HepG2 (cell line): Measurements from ENCODE around the gene IRF5. TPM values are rescaled to one million over a fixed set of nuclear protein-coding genes. Genes with fewer than 3 reads are reported as not detected.

ENCODE experiments used
- ATAC-seq: fragments of 200-7000 bp; cut with Tn5 transposase; 3 replicates; pipeline ENCODE4 v1.9.1; 2020; ENCODE audit warnings: mild to moderate bottlenecking, moderate library complexity
- BruUV-seq: library from RNA; stranded (reverse); fragments of 400-500 nt; replicated peaks from 2 replicates; lab custom pipeline; 2021; lab: Mats Ljungman, UMichigan
- CTCF ChIA-PET: fragments of 300-600 bp; formaldehyde crosslinking; extraction: SDS; loops from one replicate; lab custom pipeline; 2021; ENCODE audit warnings: low total read pairs, inconsistent platforms, low intra/inter-chr PET ratio; lab: Yijun Ruan, JAX
- POLR2A ChIA-PET: fragments of 350-600 bp; sonication (Branson Sonifier 250); formaldehyde crosslinking; loops from one replicate; lab custom pipeline; 2020; ENCODE audit warnings: antibody characterized with exemption, inconsistent platforms; lab: Yijun Ruan, JAX
- DNase-seq: peaks from one replicate; pipeline ENCODE4 v3.0.0-alpha.2; 2015; ENCODE audit warnings: low spot score
- FAIRE-seq: peaks from 3 replicates; lab custom pipeline; 2011; peaks lifted over from hg19 to GRCh38; lab: Jason Lieb, UNC
- H2AFZ ChIP-seq: one replicate; pipeline ENCODE4 v1.6.1; 2011; ENCODE audit warnings: low read length, inconsistent platforms
- H3K27ac ChIP-seq: fragments of 300-600 bp; 3 replicates; pipeline ENCODE4 v1.8.0; 2011; ENCODE audit warnings: mixed run types, mild to moderate bottlenecking, mixed read lengths, low read length, inconsistent platforms; ENCODE audit not compliant: insufficient read depth; ENCODE audit errors: extremely low read length
- H3K27me3 ChIP-seq, 2 experiments: fragments of 200-600 bp in 1 of 2; 2 replicates in 1 of 2; 3 replicates in 1 of 2; pipeline versions ENCODE4 v1.6.0 to v1.8.0; 2011; ENCODE audit warnings: low read length in 2 of 2, mild to moderate bottlenecking in 2 of 2, moderate library complexity in 2 of 2, inconsistent platforms in 1 of 2; ENCODE audit not compliant: insufficient read depth in 2 of 2, control insufficient read depth in 1 of 2
- H3K36me3 ChIP-seq, 2 experiments: fragments of 200-600 bp in 1 of 2; replicated peaks in 1 of 2; 2 replicates in 1 of 2; 3 replicates in 1 of 2; pipeline versions ENCODE4 v1.5.1 to v1.8.0; 2011; ENCODE audit warnings: low read length in 2 of 2, inconsistent platforms in 1 of 2; ENCODE audit not compliant: insufficient read depth in 2 of 2, control insufficient read depth in 1 of 2
- H3K4me1 ChIP-seq: 2 replicates; pipeline ENCODE4 v1.5.1; 2012; ENCODE audit warnings: low read length, inconsistent platforms; ENCODE audit not compliant: insufficient read depth
- H3K4me2 ChIP-seq: 2 replicates; pipeline ENCODE4 v1.6.0; 2011; ENCODE audit warnings: low read depth, low read length, inconsistent platforms
- H3K4me3 ChIP-seq, 3 experiments: fragments of 200-600 bp in 1 of 3; sonication (generic), shearing (Covaris generic) in 1 of 3; replicated peaks in 1 of 3; 2 replicates each; pipeline ENCODE4 v1.5.1; 2011 to 2016; ENCODE audit warnings: low read length in 3 of 3, inconsistent platforms in 2 of 3, low read depth in 2 of 3, mild to moderate bottlenecking in 2 of 3, control low read depth in 1 of 3, mixed read lengths in 1 of 3; ENCODE audit not compliant: insufficient read depth in 1 of 3
- H3K79me2 ChIP-seq: one replicate; pipeline ENCODE4 v1.6.1; 2011; ENCODE audit warnings: low read length, inconsistent platforms; ENCODE audit not compliant: insufficient read depth
- H3K9ac ChIP-seq: 2 replicates; pipeline ENCODE4 v1.6.0; 2011; ENCODE audit warnings: mild to moderate bottlenecking, low read depth, low read length, inconsistent platforms; ENCODE audit not compliant: insufficient read depth
- H3K9me3 ChIP-seq: 2 replicates; pipeline ENCODE4 v1.5.1; 2012; ENCODE audit warnings: mild to moderate bottlenecking, low read length
- H4K20me1 ChIP-seq: 2 replicates; pipeline ENCODE4 v1.6.0; 2011; ENCODE audit warnings: inconsistent platforms, mild to moderate bottlenecking, low read length, moderate library complexity; ENCODE audit not compliant: insufficient read depth
- AHR ChIP-seq: IDR thresholded peaks from 2 replicates; pipeline ENCODE4 v1.6.1; 2018; ENCODE audit warnings: missing genetic modification reagents, missing compliant biosample characterization
- ARID3A ChIP-seq: IDR thresholded peaks from 2 replicates; pipeline ENCODE4 v1.6.1; 2012; ENCODE audit warnings: low read depth, low read length, improper control_type of control experiment
- ATM ChIP-seq: fragments of 450-650 bp; IDR thresholded peaks from 2 replicates; pipeline ENCODE4 v1.7.1; 2017; ENCODE audit warnings: mild to moderate bottlenecking, borderline replicate concordance
- ELF4 ChIP-seq: sonication (generic); formaldehyde crosslinking; IDR thresholded peaks from 2 replicates; pipeline ENCODE4 v1.5.0; 2020; ENCODE audit warnings: missing genetic modification reagents, mild to moderate bottlenecking, moderate library complexity, borderline replicate concordance
- KDM1A ChIP-seq: IDR thresholded peaks from 2 replicates; pipeline ENCODE4 v1.6.1; 2016; ENCODE audit warnings: missing compliant biosample characterization
- REL ChIP-seq: sonication (generic); formaldehyde crosslinking; conservative IDR thresholded peaks from 2 replicates; pipeline ENCODE4 v1.8.0; 2022; ENCODE audit warnings: mild to moderate bottlenecking, missing genetic modification reagents, moderate library complexity
- REPIN1 ChIP-seq: sonication (generic); formaldehyde crosslinking; IDR thresholded peaks from 2 replicates; pipeline ENCODE4 v1.8.0; 2022; ENCODE audit warnings: missing genetic modification reagents, low read depth, mild to moderate bottlenecking, borderline replicate concordance
- SALL1 ChIP-seq: sonication (generic); formaldehyde crosslinking; IDR thresholded peaks from 2 replicates; pipeline ENCODE4 v1.8.0; 2022; ENCODE audit warnings: mild to moderate bottlenecking, missing genetic modification reagents
- SMYD3 ChIP-seq: sonication (generic); formaldehyde crosslinking; IDR thresholded peaks from 2 replicates; pipeline ENCODE4 v1.8.1; 2023; ENCODE audit warnings: mild to moderate bottlenecking, missing genetic modification reagents
- SRSF1 ChIP-seq: fragments of 200-400 bp; formaldehyde crosslinking; optimal IDR thresholded peaks from 2 replicates; pipeline ENCODE3; 2017; ENCODE audit warnings: mild to moderate bottlenecking, low read depth, low read length, moderate library complexity
- SRSF4 ChIP-seq: fragments of 200-400 bp; formaldehyde crosslinking; IDR thresholded peaks from one replicate; pipeline ENCODE4 v1.6.1; 2018; ENCODE audit warnings: mild to moderate bottlenecking, low read depth, low read length, moderate library complexity; ENCODE audit not compliant: poor library complexity, severe bottlenecking
- TEAD2 ChIP-seq: sonication (generic); formaldehyde crosslinking; IDR thresholded peaks from 2 replicates; pipeline ENCODE4 v1.9.0; 2021; ENCODE audit warnings: missing genetic modification reagents
- YY1 ChIP-seq: IDR thresholded peaks from 2 replicates; pipeline ENCODE4 v1.6.1; 2011; ENCODE audit warnings: low read length, low read depth, moderate library complexity, mild to moderate bottlenecking; ENCODE audit not compliant: insufficient read depth, insufficient replicate concordance
- ZNF20 ChIP-seq: sonication (generic); formaldehyde crosslinking; IDR thresholded peaks from 2 replicates; pipeline ENCODE4 v1.4.0; 2020; ENCODE audit warnings: mild to moderate bottlenecking, moderate library complexity, missing genetic modification reagents
- ZNF329 ChIP-seq: sonication (generic); formaldehyde crosslinking; IDR thresholded peaks from 2 replicates; pipeline ENCODE4 v1.9.0; 2021; ENCODE audit warnings: low read depth, mild to moderate bottlenecking, missing genetic modification reagents
- ZSCAN9 ChIP-seq: IDR thresholded peaks from 2 replicates; pipeline ENCODE4 v1.6.1; 2016; ENCODE audit warnings: borderline replicate concordance
- WGBS: methylation state at CpG from one replicate; pipeline ENCODE4 v1.1.6; 2017; ENCODE audit warnings: low lambda C conversion rate; 5-methylcytosine and 5-hydroxymethylcytosine counted together
- in situ Hi-C: cut with HindIII; loops from 2 replicates; pipeline ENCODE4 v1.10.0; 2017; ENCODE audit warnings: low pct_unique_long_range_greater_than_20kb; ENCODE audit not compliant: extremely low pct_ligation_motif_present
- intact Hi-C: fragments of 100-400 bp; cut with micrococcal nuclease; formaldehyde crosslinking; loops from one replicate; pipeline ENCODE4 v1.10.0; 2022; ENCODE audit not compliant: unreplicated experiment
- polyA plus RNA-seq, 8 experiments: library from polyadenylated mRNA; depleted of rRNA in 3 of 8; stranded (reverse) in 7 of 8; unstranded in 1 of 8; fragments of >200 nt; fragmentation: Illumina TruSeq in 4 of 8; extraction: Trizol in 4 of 8; gene quantifications; 2 replicates each; pipeline versions ENCODE4 v1.2.1 to v1.2.3, GENCODE V29; 2011 to 2016; ENCODE audit warnings: low read depth in 4 of 8, missing spikeins in 1 of 8, mixed read lengths in 1 of 8; ENCODE audit not compliant: insufficient read depth in 1 of 8
- total RNA-seq, 5 experiments: library from RNA; depleted of rRNA; stranded (reverse); fragments of >200 nt; fragmentation: Illumina TruSeq; extraction: Trizol; gene quantifications; 2 replicates each; pipeline ENCODE4 v1.2.3, GENCODE V29; 2016; ENCODE audit warnings: low read depth in 1 of 5
- TF ChIP-seq, protein P1 (sequence below): sonication (generic); formaldehyde crosslinking; IDR thresholded peaks from 2 replicates; pipeline ENCODE4 v1.5.0; 2020; ENCODE audit warnings: missing genetic modification reagents

The IRF5 gene
- total and polyA plus RNA-seq, 2 of the 13 experiments (the other 11 are each of a cell fraction or from before 2014, with no cell fraction given) = 2.0 to 2.9 TPM

- no TSS peak for BruUV-seq
Observed at GRCh38 chr7:128893251-128894100, 44.3 kb upstream of the IRF5 start.

More at GRCh38 chr7:128893251-128894100, 44.3 kb upstream of the IRF5 start:
- no peak overlapping the region for H3K27ac ChIP-seq
- no peak overlapping the region for H2AFZ ChIP-seq
- intact Hi-C loops (no loop called here), in situ Hi-C loops (loop anchor here (25.0 kb wide), 1 partner anchor 456 kb away; no protein-coding TSS in a partner anchor)
- ChIA-PET CTCF (no interaction called here), POLR2A (no interaction called here)
- no peaks in the 10 kb centered on the region for H3K79me2 ChIP-seq
- H3K9ac ChIP-seq = no peak overlapping the region
- peaks cover 8% of the 10 kb centered on the region for H3K4me1 ChIP-seq
- H3K4me2 ChIP-seq = no peak overlapping the region
- no peaks in the 10 kb centered on the region for H3K36me3 ChIP-seq
- no peak overlapping the region for H3K4me3 ChIP-seq
- H3K27me3 ChIP-seq = peaks cover 1 to 20% of the 10 kb centered on the region in 2 experiments; a peak in 4 of 5 replicates
- no peak for FAIRE-seq
- peak; percentile 12; the same call in 1 of the 3 replicates for ATAC-seq
- no peaks in the 10 kb centered on the region for H3K9me3 ChIP-seq
- H4K20me1 ChIP-seq = no peaks in the 10 kb centered on the region
- TF ChIP-seq SALL1 (CRISPR knock-in tag) = no peak
- TF ChIP-seq ATM = no peak
- TF ChIP-seq ELF4 (CRISPR knock-in tag) = no peak
- TF ChIP-seq ZNF329 (CRISPR knock-in tag) = no peak
- no peak for TF ChIP-seq AHR (CRISPR knock-in tag)
- no peak for TF ChIP-seq ARID3A
- no peak for TF ChIP-seq REL (CRISPR knock-in tag)
- TF ChIP-seq, protein P1, sequence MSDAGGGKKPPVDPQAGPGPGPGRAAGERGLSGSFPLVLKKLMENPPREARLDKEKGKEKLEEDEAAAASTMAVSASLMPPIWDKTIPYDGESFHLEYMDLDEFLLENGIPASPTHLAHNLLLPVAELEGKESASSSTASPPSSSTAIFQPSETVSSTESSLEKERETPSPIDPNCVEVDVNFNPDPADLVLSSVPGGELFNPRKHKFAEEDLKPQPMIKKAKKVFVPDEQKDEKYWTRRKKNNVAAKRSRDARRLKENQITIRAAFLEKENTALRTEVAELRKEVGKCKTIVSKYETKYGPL (CRISPR knock-in tag) = no peak
- TF ChIP-seq REPIN1 (CRISPR knock-in tag) = no peak
- no peak for TF ChIP-seq SMYD3 (CRISPR knock-in tag)
- no peak for TF ChIP-seq SRSF4
- no peak for TF ChIP-seq YY1
- TF ChIP-seq SRSF1 = no peak
- TF ChIP-seq ZNF20 (CRISPR knock-in tag) = no peak
- TF ChIP-seq KDM1A (CRISPR knock-in tag) = no peak
- TF ChIP-seq TEAD2 (CRISPR knock-in tag) = no peak
- TF ChIP-seq ZSCAN9 = no peak
- WGBS = 44% methylated on average over 16 of the region's 23 CpGs
- DNase-seq = no peak
